Measurements from ENCODE around the gene TNFRSF8.

The TNFRSF8 gene

GRCh38 chr1:12161662-12162458 is 98.8 kb downstream of the TNFRSF8 start:
- peak; percentile 91 to 95 (median 93) for DNase-seq

- no peak for DNase-seq
Observed at GRCh38 chr1:12162459-12163137, 99.5 kb downstream of the TNFRSF8 start.

GRCh38 chr1:12163210-12163609 is 100.1 kb downstream of the TNFRSF8 start:
- no peak for DNase-seq

GRCh38 chr1:12164210-12164609 is 101.1 kb downstream of the TNFRSF8 start:
- peak in 1 of 3 donors; percentile 37 for DNase-seq

GRCh38 chr1:12165342-12165741 is 102.2 kb downstream of the TNFRSF8 start:
- peak; percentile 80 to 86 (median 85) for DNase-seq

- peak; percentile 88 to 96 (median 90) for DNase-seq
Observed at GRCh38 chr1:12166834-12167492, 103.9 kb downstream of the TNFRSF8 start, which contains the start of gene TNFRSF1B. TNFRSF1B (plus strand) TSS chr1:12166991; CDS start chr1:12167092, 101 bp downstream.

- peak; percentile 78 to 84 (median 79) for DNase-seq
Observed at GRCh38 chr1:12167493-12168429, 104.7 kb downstream of the TNFRSF8 start.

GRCh38 chr1:12168451-12169160 is 105.5 kb downstream of the TNFRSF8 start:
- no peak for DNase-seq

- no peak for DNase-seq
Observed at GRCh38 chr1:12169442-12170135, 106.5 kb downstream of the TNFRSF8 start.

GRCh38 chr1:12170263-12170671 is 107.2 kb downstream of the TNFRSF8 start:
- peak; percentile 47 to 59 (median 55) for DNase-seq

- DNase-seq = peak in 2 of 3 donors; percentile 46 to 49
Observed at GRCh38 chr1:12171206-12172041, 108.3 kb downstream of the TNFRSF8 start.

- DNase-seq = peak; percentile 85 to 92 (median 86)
Observed at GRCh38 chr1:12172042-12172851, 109.1 kb downstream of the TNFRSF8 start.

- DNase-seq = no peak
Observed at GRCh38 chr1:12173041-12173509, 110.0 kb downstream of the TNFRSF8 start.

- peak; percentile 71 to 77 (median 73) for DNase-seq
Observed at GRCh38 chr1:12173631-12174121, 110.6 kb downstream of the TNFRSF8 start.

GRCh38 chr1:12174924-12175810 is 112.1 kb downstream of the TNFRSF8 start:
- peak in 2 of 3 donors; percentile 41 to 52 for DNase-seq

GRCh38 chr1:12176298-12177118 is 113.4 kb downstream of the TNFRSF8 start:
- DNase-seq = no peak

Data from suppressor macrophage treated with lipopolysaccharide for 1 hour (primary cell).